Urinary bladder (tissue), 4 donors: ENCODE measurements around the gene PLG. TPM values are rescaled to one million over a fixed set of nuclear protein-coding genes. Genes with fewer than 3 reads are reported as not detected.
"Not testable (repeated sequence)": the region's sequence is repeated elsewhere in the genome, so short reads cannot be mapped to it uniquely, and the experiment has no call there.

Experiments
- DNase-seq: peaks from one replicate; pipeline ENCODE4 v3.0.0-alpha.2; 2015; ENCODE audit errors: extremely low spot score
- H3K27ac ChIP-seq: one replicate; pipeline ENCODE4 v1.5.1; 2013; ENCODE audit warnings: low read depth, mild to moderate bottlenecking, moderate library complexity
- H3K36me3 ChIP-seq: one replicate; pipeline ENCODE4 v1.6.1; 2013; ENCODE audit warnings: mild to moderate bottlenecking, moderate library complexity; ENCODE audit not compliant: insufficient read depth
- H3K4me1 ChIP-seq: one replicate; pipeline ENCODE4 v1.6.1; 2013; ENCODE audit warnings: mild to moderate bottlenecking, moderate library complexity; ENCODE audit not compliant: insufficient read depth
- H3K4me3 ChIP-seq: one replicate; pipeline ENCODE4 v1.5.1; 2013; ENCODE audit warnings: low read depth, low read length
- WGBS: extraction: QIAGEN DNeasy Blood & Tissue Kit; methylation state at CpG from one replicate; pipeline ENCODE4 v1.1.7; 2013; 5-methylcytosine and 5-hydroxymethylcytosine counted together
- polyA plus RNA-seq: library from polyadenylated mRNA; stranded (reverse); fragments of 200-250 nt; gene quantifications from one replicate; pipeline ENCODE4 v1.2.3, GENCODE V29; 2013
- total RNA-seq: library from RNA; depleted of rRNA; stranded (reverse); fragments of >200 nt; gene quantifications from one replicate; pipeline ENCODE4 v1.2.3, GENCODE V29; 2014
- donor health status: healthy with polysubstance abuse.
- donor health status: healthy.

Gene PLG
- total and polyA plus RNA-seq, 2 donors: 0.94 TPM; not detected in 1

DNA sequence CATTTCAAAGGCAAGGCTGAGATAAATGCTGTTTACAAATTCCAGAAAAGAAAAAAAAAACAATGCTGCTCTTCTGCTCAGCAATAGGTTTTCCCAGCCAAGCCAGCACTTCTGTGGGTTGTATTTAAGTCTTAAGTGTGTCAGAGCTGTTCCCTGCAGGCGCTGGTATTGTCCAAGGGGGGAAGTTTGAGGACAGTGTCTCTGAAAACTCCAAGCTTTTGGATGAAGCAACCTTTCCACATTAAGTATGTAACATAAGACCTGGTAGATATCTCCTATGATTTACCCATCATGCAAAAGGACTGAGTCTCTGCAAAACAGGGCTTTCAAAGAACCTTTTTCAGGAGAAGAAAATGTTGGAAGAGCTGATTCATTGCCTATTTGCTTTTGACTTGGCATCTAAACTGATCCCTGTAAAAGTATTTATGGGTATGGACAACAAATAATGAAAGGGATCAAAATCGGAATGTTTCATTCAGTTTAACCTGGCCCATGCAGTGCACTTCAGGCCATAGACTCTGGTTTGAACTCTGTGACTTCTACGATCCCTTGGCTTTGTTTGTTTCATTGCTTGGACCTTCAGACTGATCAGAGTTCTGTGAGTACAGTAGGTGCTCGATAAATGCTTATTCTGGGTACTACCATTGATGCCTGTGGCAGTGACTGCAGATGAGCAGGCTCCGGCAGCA is 16.1 kb upstream of the PLG start:
- no peak for DNase-seq
- H3K36me3 ChIP-seq: no peaks in the 10 kb centered on the region

DNA sequence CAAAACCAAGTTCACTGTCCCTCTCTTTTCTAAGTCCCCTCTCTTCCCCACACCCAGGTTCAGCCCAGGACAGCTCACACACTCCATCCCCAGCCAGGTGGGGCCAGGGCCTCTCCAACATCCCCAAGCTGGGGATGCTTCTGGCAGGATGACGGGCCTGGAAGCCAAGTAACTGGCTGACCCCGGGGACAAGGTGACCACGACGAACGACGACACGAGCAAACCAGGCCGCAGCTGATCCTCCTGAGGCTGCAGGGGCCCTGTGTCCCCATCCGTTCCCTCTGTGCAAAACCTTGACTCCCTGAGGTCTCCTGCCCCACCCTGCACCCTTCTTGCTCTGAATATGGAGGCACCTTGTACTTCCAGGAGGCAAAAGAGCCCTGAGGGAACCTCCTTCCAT is 11.6 kb upstream of the PLG start:
- 86% methylated on average over 9 of the region's 9 CpGs for WGBS
- no peak overlapping the region for H3K4me3 ChIP-seq
- H3K36me3 ChIP-seq: no peaks in the 10 kb centered on the region
- H3K27ac ChIP-seq: no peak overlapping the region
- no peaks in the 10 kb centered on the region for H3K4me1 ChIP-seq
- DNase-seq: no peak

More for the DNA sequence above, 16.1 kb upstream of the PLG start:
- no peak overlapping the region for H3K4me3 ChIP-seq
- WGBS: 79% methylated on average over 5 of the region's 5 CpGs
- no peak overlapping the region for H3K27ac ChIP-seq
- H3K4me1 ChIP-seq: no peaks in the 10 kb centered on the region

DNA sequence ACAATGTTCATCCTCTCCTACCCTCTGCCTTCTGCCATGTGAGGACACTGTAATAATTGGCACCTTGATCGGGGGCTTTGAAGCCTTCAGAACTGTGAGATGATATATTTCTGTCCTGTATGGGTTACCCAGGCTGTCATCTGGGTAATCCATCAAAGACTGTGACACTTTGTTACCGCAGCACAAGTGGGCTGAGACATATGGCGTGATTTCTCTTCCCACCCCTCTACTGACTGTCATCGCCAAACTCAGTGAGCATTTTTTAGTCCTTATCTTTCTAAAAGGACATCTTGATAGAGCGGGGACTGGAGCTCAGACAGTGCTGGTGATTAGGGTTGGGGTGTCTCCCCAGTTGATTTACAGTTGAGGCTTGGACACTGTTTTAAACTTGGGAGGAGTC is 10.4 kb upstream of the PLG start:
- DNase-seq: no peak
- Histone ChIP-seq H3K4me3 (no peak overlapping the region), H3K36me3 (no peaks in the 10 kb centered on the region), H3K27ac (no peak overlapping the region), H3K4me1 (no peaks in the 10 kb centered on the region)
- WGBS: 85% methylated on average over 5 of the region's 5 CpGs

DNA sequence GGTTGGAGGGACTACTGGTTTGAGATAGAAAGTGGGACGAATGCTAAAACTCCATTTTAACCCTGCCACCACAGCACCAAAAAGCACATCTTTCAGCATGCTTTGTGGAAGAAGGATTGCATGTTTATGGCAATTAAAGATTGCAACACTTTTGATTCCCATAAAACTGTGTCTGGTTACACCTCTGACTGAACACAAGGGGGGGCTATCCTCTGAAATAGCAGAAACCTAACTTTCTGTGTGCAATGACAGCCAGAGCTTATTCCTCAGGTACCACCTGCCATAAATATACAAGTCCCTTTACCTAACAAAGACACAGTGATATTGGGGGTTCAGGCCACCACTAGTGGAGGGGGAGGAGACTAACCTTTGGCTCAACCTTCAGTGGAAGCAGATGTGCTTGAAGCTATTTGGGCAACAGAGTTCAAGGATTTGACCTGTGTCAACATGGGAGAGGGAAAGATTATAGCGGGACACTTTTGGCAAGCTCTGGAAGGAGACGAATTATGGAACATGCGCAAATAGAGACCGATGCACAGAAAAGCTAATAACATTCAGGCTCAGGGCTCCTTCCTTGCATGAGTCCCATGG is 9.6 kb upstream of the PLG start:
- Histone ChIP-seq H3K27ac (no peak overlapping the region), H3K4me3 (no peak overlapping the region), H3K36me3 (no peaks in the 10 kb centered on the region), H3K4me1 (no peaks in the 10 kb centered on the region)
- no peak for DNase-seq
- WGBS: 90% methylated on average over 5 of the region's 5 CpGs

DNA sequence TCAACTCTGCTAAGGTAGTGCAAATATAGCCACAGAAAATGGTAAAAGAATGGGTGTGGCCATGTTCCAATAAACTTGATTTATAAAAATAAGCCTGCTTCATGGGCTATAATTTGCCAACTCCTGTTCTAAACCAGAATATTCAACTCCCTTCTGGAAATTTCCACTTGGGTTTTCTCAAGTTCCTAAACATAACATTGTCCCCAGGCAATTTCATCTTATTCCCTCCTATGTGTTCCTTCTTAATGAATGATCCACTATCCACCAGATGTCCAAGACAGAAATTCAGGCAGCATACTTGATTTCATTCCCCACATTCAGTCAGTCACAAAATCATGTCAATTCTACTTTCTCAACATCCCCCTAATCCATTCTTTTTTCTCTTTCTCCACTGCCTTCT is 7.0 kb upstream of the PLG start:
- DNase-seq, H3K4me3 ChIP-seq, H3K27ac ChIP-seq, H3K4me1 ChIP-seq, H3K36me3 ChIP-seq: not testable (repeated sequence)

DNA sequence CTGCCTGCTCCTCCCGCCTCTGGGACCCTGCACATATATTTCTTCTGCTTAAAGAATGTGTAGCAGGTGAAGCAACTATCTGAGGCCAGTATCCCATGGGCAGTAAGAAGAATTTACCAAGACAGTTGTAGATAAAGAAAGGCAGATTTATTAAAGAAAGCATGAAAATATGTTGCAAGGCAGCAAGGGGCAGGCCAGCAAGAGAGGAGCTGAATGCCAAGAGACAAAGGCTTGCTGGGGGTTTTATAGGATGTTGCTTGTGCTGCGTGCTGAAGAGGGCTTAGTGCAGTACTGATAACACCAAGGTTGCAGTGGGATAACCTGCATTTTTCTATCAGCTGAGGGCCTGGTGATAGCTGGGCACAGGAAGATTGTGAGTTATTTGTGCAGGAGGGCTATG is 6.4 kb upstream of the PLG start:
- H3K4me3 ChIP-seq, DNase-seq, H3K4me1 ChIP-seq, H3K27ac ChIP-seq, H3K36me3 ChIP-seq: not testable (repeated sequence)
- 50% methylated on average over 2 of the region's 2 CpGs for WGBS

DNA sequence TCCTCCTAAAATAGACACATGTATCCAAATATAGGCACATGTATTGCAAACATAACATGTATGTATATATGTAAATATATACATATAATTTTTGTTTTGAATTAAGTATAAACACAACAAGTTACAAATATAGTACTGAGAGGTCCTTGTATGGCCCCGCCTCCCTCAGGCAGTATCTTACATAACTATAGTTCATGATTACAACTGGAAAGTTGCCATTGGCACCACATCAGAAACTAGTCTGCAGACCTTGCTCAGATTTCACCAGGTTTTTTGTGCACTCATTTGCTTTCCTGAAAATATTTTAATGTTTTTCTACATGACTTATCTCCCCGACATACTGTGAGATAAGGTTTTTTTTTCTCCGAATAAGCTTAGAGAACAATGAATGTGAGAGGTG is 5.2 kb upstream of the PLG start:
- WGBS: 51% methylated on average over 3 of the region's 3 CpGs
- not testable (repeated sequence) for H3K4me1 ChIP-seq, H3K4me3 ChIP-seq, H3K27ac ChIP-seq, H3K36me3 ChIP-seq, DNase-seq

DNA sequence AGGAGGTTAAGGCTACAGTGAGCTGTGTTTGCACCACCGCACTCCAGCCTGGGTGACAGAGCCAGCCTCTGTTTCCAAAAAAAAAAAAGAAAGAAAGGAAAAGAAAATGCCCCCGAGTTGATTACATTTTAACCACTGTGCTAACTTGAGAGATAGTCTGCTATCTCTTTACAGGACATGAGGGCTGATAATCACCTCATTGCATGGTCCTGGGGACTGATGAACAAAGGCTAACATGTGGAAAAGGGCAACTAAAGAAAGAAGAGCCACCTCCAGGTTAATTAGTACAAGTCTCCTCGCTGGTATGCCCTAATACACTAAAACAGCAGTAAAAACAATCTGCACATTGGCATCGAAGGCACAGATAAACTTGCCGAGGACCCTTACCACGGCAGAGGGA is 4.2 kb upstream of the PLG start:
- no peak for DNase-seq
- H3K36me3 ChIP-seq: no peaks in the 10 kb centered on the region
- 75% methylated on average over 6 of the region's 6 CpGs for WGBS
- no peak overlapping the region for H3K27ac ChIP-seq
- H3K4me3 ChIP-seq: no peak overlapping the region
- H3K4me1 ChIP-seq: no peaks in the 10 kb centered on the region

DNA sequence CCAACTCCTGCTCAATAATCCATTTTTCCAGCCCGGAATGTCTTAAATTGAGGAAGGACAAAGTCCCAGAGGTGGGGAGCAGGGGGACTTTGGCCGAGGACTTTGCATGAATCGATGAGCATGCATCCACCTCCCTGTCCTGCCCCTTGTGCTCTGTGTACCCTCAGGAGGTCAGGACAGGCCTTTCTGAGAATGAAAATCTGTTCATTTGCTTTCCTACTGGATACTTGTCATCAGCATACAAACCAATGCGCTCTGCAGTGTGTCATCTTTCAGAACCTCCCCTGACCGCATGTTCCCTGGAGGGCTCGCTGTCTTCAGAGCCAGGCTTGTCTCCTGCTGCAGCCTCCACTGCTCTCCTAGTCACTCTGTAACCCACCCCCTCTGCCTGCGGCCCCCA is 2.6 kb downstream of the PLG start:
- H3K36me3 ChIP-seq, H3K4me1 ChIP-seq, H3K27ac ChIP-seq, DNase-seq, H3K4me3 ChIP-seq: not testable (repeated sequence)
- 91% methylated on average over 7 of the region's 7 CpGs for WGBS

DNA sequence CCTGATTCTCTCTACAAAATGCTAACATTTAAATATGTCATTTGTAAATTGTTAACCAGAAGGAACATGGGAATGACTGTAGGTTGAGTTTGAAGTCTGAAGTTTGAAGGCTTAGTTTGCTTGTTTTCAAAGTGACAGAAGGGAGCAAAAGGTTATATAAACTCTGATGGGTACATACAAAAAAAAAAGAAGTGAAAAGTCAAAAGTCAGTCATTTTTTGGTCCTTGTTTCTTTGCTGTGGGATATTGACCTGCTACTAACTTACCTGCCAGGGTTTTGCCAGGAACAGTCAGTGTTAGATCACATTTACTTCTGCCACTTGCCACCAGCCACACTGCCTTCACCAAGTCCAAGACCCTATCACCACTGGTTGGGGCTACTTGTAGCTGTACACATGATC is 6.9 kb downstream of the PLG start:
- H3K4me3 ChIP-seq, H3K4me1 ChIP-seq, H3K36me3 ChIP-seq, H3K27ac ChIP-seq, DNase-seq: not testable (repeated sequence)

DNA sequence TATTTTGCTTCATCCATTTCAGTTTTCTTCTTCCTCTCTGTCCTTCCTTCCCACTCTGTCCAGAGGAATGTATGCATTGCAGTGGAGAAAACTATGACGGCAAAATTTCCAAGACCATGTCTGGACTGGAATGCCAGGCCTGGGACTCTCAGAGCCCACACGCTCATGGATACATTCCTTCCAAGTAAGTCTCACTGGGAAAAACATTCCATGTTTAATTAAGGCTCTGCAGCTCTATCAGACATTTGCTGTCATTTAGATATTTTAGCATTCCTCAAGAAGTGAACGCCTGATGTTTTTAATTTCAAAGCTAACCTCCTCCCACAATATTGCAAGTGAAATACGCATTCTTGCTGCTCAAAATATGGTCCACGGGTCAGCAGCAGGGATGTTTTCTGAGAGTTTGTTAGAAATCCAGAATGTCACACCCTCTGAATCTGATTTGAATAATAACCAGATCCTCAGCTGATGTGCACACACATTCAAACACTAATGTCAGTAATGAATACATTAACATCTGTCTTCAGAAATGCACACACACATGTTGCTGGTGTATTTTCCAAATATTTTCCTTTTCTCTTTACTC is 12.8 kb downstream of the PLG start:
- Histone ChIP-seq H3K27ac (no peak overlapping the region), H3K36me3 (no peaks in the 10 kb centered on the region), H3K4me1 (no peaks in the 10 kb centered on the region), H3K4me3 (no peak overlapping the region)
- DNase-seq: no peak
- WGBS: 75% methylated on average over 5 of the region's 5 CpGs

DNA sequence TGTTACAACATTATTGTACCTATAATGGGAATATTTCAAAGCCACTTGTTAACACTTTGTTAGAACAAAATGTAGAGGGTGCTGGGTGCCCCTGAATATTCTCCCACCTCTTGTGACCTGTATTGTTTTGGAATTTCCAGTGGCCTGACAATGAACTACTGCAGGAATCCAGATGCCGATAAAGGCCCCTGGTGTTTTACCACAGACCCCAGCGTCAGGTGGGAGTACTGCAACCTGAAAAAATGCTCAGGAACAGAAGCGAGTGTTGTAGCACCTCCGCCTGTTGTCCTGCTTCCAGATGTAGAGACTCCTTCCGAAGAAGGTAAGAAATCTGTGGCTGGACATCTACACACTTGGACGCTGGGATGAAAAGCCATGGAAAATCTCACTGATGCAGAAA is 28.9 kb downstream of the PLG start:
- DNase-seq: no peak
- H3K36me3 ChIP-seq: no peaks in the 10 kb centered on the region
- WGBS: 49% methylated on average over 6 of the region's 6 CpGs
- H3K4me1 ChIP-seq: no peaks in the 10 kb centered on the region
- no peak overlapping the region for H3K27ac ChIP-seq
- H3K4me3 ChIP-seq: no peak overlapping the region

DNA sequence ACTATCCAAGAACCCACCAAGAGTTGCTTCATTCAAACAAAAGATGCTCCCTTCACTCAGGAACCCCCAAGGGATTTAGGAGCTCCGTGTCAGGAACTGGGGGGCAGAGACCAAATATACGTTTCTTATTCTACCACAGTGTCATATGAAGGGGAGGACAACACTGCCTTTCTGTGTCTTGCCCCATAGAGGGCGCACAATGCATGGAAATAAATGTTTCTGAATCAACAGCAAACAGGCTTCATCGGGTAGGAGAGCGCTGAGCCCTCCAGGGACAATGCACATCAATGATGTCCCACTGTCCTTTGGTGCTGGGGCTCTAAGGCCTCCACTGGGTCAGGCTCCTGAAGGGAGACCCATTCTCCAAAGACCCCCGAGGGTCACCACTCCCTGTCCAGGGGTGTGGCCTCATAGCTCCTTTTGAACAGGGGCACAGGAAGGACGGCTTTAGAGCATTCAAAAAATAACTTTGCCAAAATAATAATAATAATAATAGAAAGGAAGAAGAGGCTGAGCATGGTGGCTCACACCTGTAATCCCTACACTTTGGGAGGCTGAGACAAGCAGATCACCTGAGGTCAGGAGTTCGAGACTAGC is 31.1 kb downstream of the PLG start:
- H3K36me3 ChIP-seq: no peaks in the 10 kb centered on the region
- H3K4me3 ChIP-seq: no peak overlapping the region
- no peak for DNase-seq
- no peak overlapping the region for H3K27ac ChIP-seq
- 25% methylated on average over 8 of the region's 8 CpGs for WGBS
- H3K4me1 ChIP-seq: no peaks in the 10 kb centered on the region

DNA sequence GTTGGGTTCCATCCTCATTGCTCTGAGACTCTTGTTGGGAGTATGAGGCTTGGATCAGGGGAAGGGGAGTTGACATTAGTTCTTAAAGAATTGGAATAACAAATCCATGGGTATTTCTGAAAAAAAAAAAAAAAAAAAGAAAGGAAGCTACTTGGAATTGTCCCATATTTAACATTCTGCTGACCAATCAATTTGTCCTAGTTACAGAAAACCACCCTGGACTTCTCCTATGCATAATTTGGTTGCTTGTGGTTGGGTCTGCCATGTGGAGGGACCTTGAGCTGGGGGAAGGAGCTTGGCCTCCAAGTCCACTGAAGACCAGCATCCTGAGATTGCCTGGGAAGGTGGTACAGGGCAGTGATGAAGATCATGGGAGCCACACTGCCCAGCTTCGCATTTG is 32.6 kb downstream of the PLG start:
- no peak overlapping the region for H3K27ac ChIP-seq
- H3K36me3 ChIP-seq: no peaks in the 10 kb centered on the region
- no peaks in the 10 kb centered on the region for H3K4me1 ChIP-seq
- DNase-seq: no peak
- H3K4me3 ChIP-seq: no peak overlapping the region
- WGBS: 94% methylated on average over 1 of the region's 1 CpG
